GM23338 (cell line): ENCODE measurements around the gene MATR3. TPM values are rescaled to one million over a fixed set of nuclear protein-coding genes. Genes with fewer than 3 reads are reported as not detected.

Experiments
- ATAC-seq: fragments of 200-7000 bp; cut with Tn5 transposase; 3 replicates; pipeline ENCODE4 v1.9.1; 2020
- DNase-seq: peaks from one replicate; pipeline ENCODE4 v3.0.0-alpha.2; 2015; ENCODE audit warnings: low spot score
- H2AFZ ChIP-seq: fragments of 200-600 bp; sonication (generic); 2 replicates; pipeline ENCODE4 v1.8.0; 2016; ENCODE audit warnings: antibody characterized with exemption, mild to moderate bottlenecking, moderate library complexity
- H3F3A ChIP-seq: fragments of 200-600 bp; sonication (generic); replicated peaks from 2 replicates; pipeline ENCODE4 v1.8.0; 2017; ENCODE audit warnings: antibody characterized with exemption, mixed run types, low read depth
- H3K27ac ChIP-seq: fragments of 200-600 bp; sonication (generic); 2 replicates; pipeline ENCODE4 v1.6.1; 2016; ENCODE audit warnings: low read depth
- H3K27me3 ChIP-seq: fragments of 200-600 bp; sonication (generic); 2 replicates; pipeline ENCODE4 v1.8.0; 2016; ENCODE audit warnings: mild to moderate bottlenecking, mixed run types, moderate library complexity; ENCODE audit not compliant: insufficient read depth
- H3K36me3 ChIP-seq: fragments of 200-600 bp; sonication (generic); 2 replicates; pipeline ENCODE4 v1.8.0; 2016; ENCODE audit warnings: mild to moderate bottlenecking; ENCODE audit not compliant: insufficient read depth
- H3K4me1 ChIP-seq: fragments of 200-600 bp; sonication (generic); 2 replicates; pipeline ENCODE4 v1.8.0; 2016; ENCODE audit warnings: mild to moderate bottlenecking, moderate library complexity; ENCODE audit not compliant: insufficient read depth
- H3K4me2 ChIP-seq: fragments of 200-600 bp; sonication (generic); 2 replicates; pipeline ENCODE4 v1.7.1; 2017; ENCODE audit warnings: mixed run types
- H3K4me3 ChIP-seq: fragments of 200-600 bp; sonication (generic); 2 replicates; pipeline ENCODE4 v1.6.1; 2016; ENCODE audit warnings: mixed run types
- H3K79me2 ChIP-seq: fragments of 200-600 bp; sonication (generic); replicated peaks from 2 replicates; pipeline ENCODE4 v1.8.0; 2017; ENCODE audit warnings: mild to moderate bottlenecking; ENCODE audit not compliant: insufficient read depth
- H3K9me2 ChIP-seq: fragments of 200-600 bp; sonication (generic); 2 replicates; pipeline ENCODE4 v1.8.0; 2017; ENCODE audit not compliant: insufficient read depth
- H4K20me1 ChIP-seq: fragments of 200-600 bp; sonication (generic); replicated peaks from 2 replicates; pipeline ENCODE4 v1.8.0; 2017; ENCODE audit warnings: mild to moderate bottlenecking; ENCODE audit not compliant: insufficient read depth
- H3K27ac Mint-ChIP-seq: 2 replicates; pipeline ENCODE4 v1.8.0; 2020; ENCODE audit warnings: inconsistent platforms, mild to moderate bottlenecking, moderate library complexity, mixed read lengths
- H3K27me3 Mint-ChIP-seq: 3 replicates; pipeline ENCODE4 v1.8.0; 2022; ENCODE audit warnings: low read depth, mild to moderate bottlenecking, moderate library complexity, mixed read lengths, inconsistent platforms; ENCODE audit not compliant: insufficient read depth, poor library complexity
- H3K36me3 Mint-ChIP-seq: 3 replicates; pipeline ENCODE4 v1.8.0; 2021; ENCODE audit warnings: low read depth, mild to moderate bottlenecking, inconsistent platforms, moderate library complexity, mixed read lengths
- H3K4me1 Mint-ChIP-seq: 3 replicates; pipeline ENCODE4 v1.8.0; 2020; ENCODE audit warnings: mild to moderate bottlenecking, inconsistent platforms, mixed read lengths
- H3K4me3 Mint-ChIP-seq: 3 replicates; pipeline ENCODE4 v1.8.0; 2021; ENCODE audit warnings: moderate library complexity, mild to moderate bottlenecking, inconsistent platforms, mixed read lengths
- H3K9me3 Mint-ChIP-seq: 3 replicates; pipeline ENCODE4 v1.8.0; 2020; ENCODE audit warnings: moderate library complexity, mild to moderate bottlenecking, inconsistent platforms, mixed read lengths
- CTCF ChIP-seq, 2 experiments: fragments of 200-600 bp in 1 of 2; sonication (generic) in 1 of 2; conservative IDR thresholded peaks; 2 replicates each; pipeline versions ENCODE4 v1.5.1 to v1.6.1; 2016 to 2017; ENCODE audit warnings: antibody characterized with exemption in 2 of 2, low read depth in 2 of 2, mild to moderate bottlenecking in 2 of 2, moderate library complexity in 1 of 2
- ETS1 ChIP-seq: IDR thresholded peaks from 2 replicates; pipeline ENCODE4 v1.6.1; 2016; ENCODE audit warnings: antibody characterized with exemption
- EZH2 ChIP-seq: fragments of 200-600 bp; sonication (generic); IDR thresholded peaks from one replicate; pipeline ENCODE4 v1.8.0; 2017; ENCODE audit warnings: antibody characterized with exemption, mild to moderate bottlenecking, low read depth; ENCODE audit not compliant: unreplicated experiment
- EZH2phosphoT487 ChIP-seq: fragments of 200-600 bp; sonication (generic); IDR thresholded peaks from one replicate; pipeline ENCODE4 v1.8.1; 2018; ENCODE audit warnings: antibody characterized with exemption; ENCODE audit not compliant: unreplicated experiment
- NANOG ChIP-seq: IDR thresholded peaks from 2 replicates; pipeline ENCODE4 v1.6.1; 2016; ENCODE audit warnings: antibody characterized with exemption, borderline replicate concordance
- POLR2AphosphoS5 ChIP-seq: IDR thresholded peaks from 2 replicates; pipeline ENCODE4 v1.6.1; 2016; ENCODE audit warnings: antibody characterized with exemption, low read depth
- STAT1 ChIP-seq: IDR thresholded peaks from one replicate; pipeline ENCODE4 v1.6.1; 2016; ENCODE audit warnings: antibody characterized with exemption; ENCODE audit not compliant: unreplicated experiment
- ZNF114 ChIP-seq: fragments of 250-450 bp; sonication (Bioruptor Pico); IDR thresholded peaks from 2 replicates; pipeline ENCODE4 v1.5.0; 2020; ENCODE audit warnings: mild to moderate bottlenecking, moderate library complexity
- ZNF331 ChIP-seq: fragments of 250-450 bp; sonication (Bioruptor Pico); IDR thresholded peaks from 2 replicates; pipeline ENCODE4 v1.5.0; 2020; ENCODE audit warnings: low read depth, mild to moderate bottlenecking, moderate library complexity
- polyA plus RNA-seq: library from polyadenylated mRNA; unstranded; fragments of >200 nt; fragmentation: Nextera tagmentation; extraction: Ambion mirVana; gene quantifications from 2 replicates; pipeline ENCODE4 v1.2.1, GENCODE V29; 2016
- total RNA-seq: library from RNA; depleted of rRNA; stranded (reverse); fragments of >200 nt; shearing (Covaris generic); gene quantifications from 2 replicates; pipeline ENCODE4 v1.2.3, GENCODE V29; 2014
- TF ChIP-seq, protein P1 (sequence below): fragments of 250-450 bp; sonication (Bioruptor Pico); IDR thresholded peaks from 2 replicates; pipeline ENCODE4 v1.5.0; 2020; ENCODE audit warnings: mild to moderate bottlenecking, moderate library complexity

MATR3 gene
- total and polyA plus RNA-seq, 2 experiments from 2014 or later, result 278 to 506 TPM

- Histone ChIP-seq H3K4me2 (no peak overlapping the region), H3K27ac (no peak overlapping the region), H3K9me2 (peaks cover 4% of the 10 kb centered on the region; the same call in 1 of the 2 replicates), H2AFZ (no peak overlapping the region), H3K79me2 (peaks cover 28% of the 10 kb centered on the region), H3K4me3 (no peak overlapping the region), H4K20me1 (peaks cover 26% of the 10 kb centered on the region), H3K4me1 (peaks cover 8% of the 10 kb centered on the region), H3K27me3 (no peaks in the 10 kb centered on the region), H3F3A (peaks cover 18% of the 10 kb centered on the region; the same call in 1 of the 2 replicates), H3K36me3 (no peaks in the 10 kb centered on the region; the same call in 1 of the 2 replicates)
- Mint-ChIP-seq H3K27ac (no peak overlapping the region), H3K9me3 (no peaks in the 10 kb centered on the region; the same call in 2 of the 3 replicates), H3K4me3 (no peak overlapping the region), H3K4me1 (peaks cover 26% of the 10 kb centered on the region), H3K36me3 (peaks cover 15% of the 10 kb centered on the region), H3K27me3 (peaks cover 29% of the 10 kb centered on the region)
- DNase-seq, result no peak
- no peak for TF ChIP-seq STAT1
- TF ChIP-seq POLR2AphosphoS5, result no peak
- TF ChIP-seq EZH2, result no peak
- no peak for TF ChIP-seq ZNF114
- TF ChIP-seq NANOG, result no peak
- TF ChIP-seq ZNF331 (CRISPR knock-in tag), result no peak
- TF ChIP-seq, protein P1, sequence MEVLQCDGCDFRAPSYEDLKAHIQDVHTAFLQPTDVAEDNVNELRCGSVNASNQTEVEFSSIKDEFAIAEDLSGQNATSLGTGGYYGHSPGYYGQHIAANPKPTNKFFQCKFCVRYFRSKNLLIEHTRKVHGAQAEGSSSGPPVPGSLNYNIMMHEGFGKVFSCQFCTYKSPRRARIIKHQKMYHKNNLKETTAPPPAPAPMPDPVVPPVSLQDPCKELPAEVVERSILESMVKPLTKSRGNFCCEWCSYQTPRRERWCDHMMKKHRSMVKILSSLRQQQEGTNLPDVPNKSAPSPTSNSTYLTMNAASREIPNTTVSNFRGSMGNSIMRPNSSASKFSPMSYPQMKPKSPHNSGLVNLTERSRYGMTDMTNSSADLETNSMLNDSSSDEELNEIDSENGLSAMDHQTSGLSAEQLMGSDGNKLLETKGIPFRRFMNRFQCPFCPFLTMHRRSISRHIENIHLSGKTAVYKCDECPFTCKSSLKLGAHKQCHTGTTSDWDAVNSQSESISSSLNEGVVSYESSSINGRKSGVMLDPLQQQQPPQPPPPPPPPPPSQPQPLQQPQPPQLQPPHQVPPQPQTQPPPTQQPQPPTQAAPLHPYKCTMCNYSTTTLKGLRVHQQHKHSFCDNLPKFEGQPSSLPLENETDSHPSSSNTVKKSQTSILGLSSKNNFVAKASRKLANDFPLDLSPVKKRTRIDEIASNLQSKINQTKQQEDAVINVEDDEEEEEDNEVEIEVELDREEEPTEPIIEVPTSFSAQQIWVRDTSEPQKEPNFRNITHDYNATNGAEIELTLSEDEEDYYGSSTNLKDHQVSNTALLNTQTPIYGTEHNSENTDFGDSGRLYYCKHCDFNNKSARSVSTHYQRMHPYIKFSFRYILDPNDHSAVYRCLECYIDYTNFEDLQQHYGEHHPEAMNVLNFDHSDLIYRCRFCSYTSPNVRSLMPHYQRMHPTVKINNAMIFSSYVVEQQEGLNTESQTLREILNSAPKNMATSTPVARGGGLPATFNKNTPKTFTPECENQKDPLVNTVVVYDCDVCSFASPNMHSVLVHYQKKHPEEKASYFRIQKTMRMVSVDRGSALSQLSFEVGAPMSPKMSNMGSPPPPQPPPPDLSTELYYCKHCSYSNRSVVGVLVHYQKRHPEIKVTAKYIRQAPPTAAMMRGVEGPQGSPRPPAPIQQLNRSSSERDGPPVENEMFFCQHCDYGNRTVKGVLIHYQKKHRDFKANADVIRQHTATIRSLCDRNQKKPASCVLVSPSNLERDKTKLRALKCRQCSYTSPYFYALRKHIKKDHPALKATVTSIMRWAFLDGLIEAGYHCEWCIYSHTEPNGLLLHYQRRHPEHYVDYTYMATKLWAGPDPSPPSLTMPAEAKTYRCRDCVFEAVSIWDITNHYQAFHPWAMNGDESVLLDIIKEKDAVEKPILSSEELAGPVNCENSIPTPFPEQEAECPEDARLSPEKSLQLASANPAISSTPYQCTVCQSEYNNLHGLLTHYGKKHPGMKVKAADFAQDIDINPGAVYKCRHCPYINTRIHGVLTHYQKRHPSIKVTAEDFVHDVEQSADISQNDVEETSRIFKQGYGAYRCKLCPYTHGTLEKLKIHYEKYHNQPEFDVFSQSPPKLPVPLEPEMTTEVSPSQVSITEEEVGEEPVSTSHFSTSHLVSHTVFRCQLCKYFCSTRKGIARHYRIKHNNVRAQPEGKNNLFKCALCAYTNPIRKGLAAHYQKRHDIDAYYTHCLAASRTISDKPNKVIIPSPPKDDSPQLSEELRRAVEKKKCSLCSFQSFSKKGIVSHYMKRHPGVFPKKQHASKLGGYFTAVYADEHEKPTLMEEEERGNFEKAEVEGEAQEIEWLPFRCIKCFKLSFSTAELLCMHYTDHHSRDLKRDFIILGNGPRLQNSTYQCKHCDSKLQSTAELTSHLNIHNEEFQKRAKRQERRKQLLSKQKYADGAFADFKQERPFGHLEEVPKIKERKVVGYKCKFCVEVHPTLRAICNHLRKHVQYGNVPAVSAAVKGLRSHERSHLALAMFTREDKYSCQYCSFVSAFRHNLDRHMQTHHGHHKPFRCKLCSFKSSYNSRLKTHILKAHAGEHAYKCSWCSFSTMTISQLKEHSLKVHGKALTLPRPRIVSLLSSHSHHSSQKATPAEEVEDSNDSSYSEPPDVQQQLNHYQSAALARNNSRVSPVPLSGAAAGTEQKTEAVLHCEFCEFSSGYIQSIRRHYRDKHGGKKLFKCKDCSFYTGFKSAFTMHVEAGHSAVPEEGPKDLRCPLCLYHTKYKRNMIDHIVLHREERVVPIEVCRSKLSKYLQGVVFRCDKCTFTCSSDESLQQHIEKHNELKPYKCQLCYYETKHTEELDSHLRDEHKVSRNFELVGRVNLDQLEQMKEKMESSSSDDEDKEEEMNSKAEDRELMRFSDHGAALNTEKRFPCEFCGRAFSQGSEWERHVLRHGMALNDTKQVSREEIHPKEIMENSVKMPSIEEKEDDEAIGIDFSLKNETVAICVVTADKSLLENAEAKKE, result no peak
- ATAC-seq, result no peak
Observed at GRCh38 chr5:139340051-139340450, 46.5 kb downstream of the MATR3 start.

DNA sequence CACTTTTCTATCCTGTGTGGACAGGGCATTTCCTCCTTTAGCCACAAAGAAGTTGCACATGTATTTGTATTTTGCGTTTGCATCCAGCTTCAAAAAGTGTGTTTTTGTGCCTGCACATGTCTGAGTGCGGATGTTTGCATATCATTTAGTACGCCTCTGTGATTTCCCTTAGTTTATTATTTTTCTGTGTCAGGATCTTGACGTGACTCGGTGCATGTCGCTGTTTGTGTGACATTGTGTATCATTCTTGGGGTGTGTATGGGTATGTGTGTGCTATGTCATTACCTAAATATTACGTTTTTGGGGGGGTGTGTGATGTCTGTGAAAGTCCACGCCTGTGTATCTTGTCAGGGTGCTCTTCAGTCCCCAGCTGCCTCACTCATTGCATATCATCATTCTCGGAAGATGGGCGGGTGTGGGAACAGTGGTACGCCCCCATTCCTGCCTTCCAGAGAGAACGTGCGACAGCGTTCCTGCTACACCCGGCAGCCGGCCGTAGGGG is 47.7 kb downstream of the MATR3 start:
- peaks cover 8% of the 10 kb centered on the region for H3K4me1 ChIP-seq
- H3K36me3 Mint-ChIP-seq, result peaks cover 26% of the 10 kb centered on the region
- peak overlapping the region; percentile 90 for H3K4me3 ChIP-seq
- 0 out of 2 replicates have a peak overlapping the region, but pooled peaks have one; percentile 34 for H2AFZ ChIP-seq
- H3K36me3 ChIP-seq, result peaks cover 3% of the 10 kb centered on the region
- no peak for DNase-seq
- peak overlapping the region; percentile 100 for H3K27ac Mint-ChIP-seq
- peak overlapping the region; percentile 99 for H3K4me3 Mint-ChIP-seq
- peak overlapping the region; percentile 84 for H3K4me2 ChIP-seq
- peaks cover 40% of the 10 kb centered on the region for H3K79me2 ChIP-seq
- peaks cover 19% of the 10 kb centered on the region for H3K27me3 Mint-ChIP-seq
- no peaks in the 10 kb centered on the region; the same call in 2 of the 3 replicates for H3K9me3 Mint-ChIP-seq
- ATAC-seq, result no peak
- peaks cover 14% of the 10 kb centered on the region; the same call in 1 of the 2 replicates for H3F3A ChIP-seq
- peaks cover 36% of the 10 kb centered on the region for H4K20me1 ChIP-seq
- H3K27me3 ChIP-seq, result no peaks in the 10 kb centered on the region
- H3K27ac ChIP-seq, result no peak overlapping the region
- H3K4me1 Mint-ChIP-seq, result peaks cover 23% of the 10 kb centered on the region
- H3K9me2 ChIP-seq, result peaks cover 4% of the 10 kb centered on the region; the same call in 1 of the 2 replicates
- TF ChIP-seq ETS1, result no peak
- no peak for TF ChIP-seq NANOG
- no peak for TF ChIP-seq ZNF331 (CRISPR knock-in tag)
- TF ChIP-seq CTCF (conservative IDR thresholded peaks at IDR 0.05; ENCODE audit: low read depth in 2 of 2), result no peak
- TF ChIP-seq EZH2phosphoT487, result no peak
